ENCODE data around the gene GALNT6. TPM values are rescaled to one million over a fixed set of nuclear protein-coding genes. Genes with fewer than 3 reads are reported as not detected.
A peak's percentile ranks its signal among the peaks of the same experiment; 100 is the strongest.

GALNT6 gene
- total RNA-seq, 1 donor from 2014 or later, result 0.90 TPM

DNA sequence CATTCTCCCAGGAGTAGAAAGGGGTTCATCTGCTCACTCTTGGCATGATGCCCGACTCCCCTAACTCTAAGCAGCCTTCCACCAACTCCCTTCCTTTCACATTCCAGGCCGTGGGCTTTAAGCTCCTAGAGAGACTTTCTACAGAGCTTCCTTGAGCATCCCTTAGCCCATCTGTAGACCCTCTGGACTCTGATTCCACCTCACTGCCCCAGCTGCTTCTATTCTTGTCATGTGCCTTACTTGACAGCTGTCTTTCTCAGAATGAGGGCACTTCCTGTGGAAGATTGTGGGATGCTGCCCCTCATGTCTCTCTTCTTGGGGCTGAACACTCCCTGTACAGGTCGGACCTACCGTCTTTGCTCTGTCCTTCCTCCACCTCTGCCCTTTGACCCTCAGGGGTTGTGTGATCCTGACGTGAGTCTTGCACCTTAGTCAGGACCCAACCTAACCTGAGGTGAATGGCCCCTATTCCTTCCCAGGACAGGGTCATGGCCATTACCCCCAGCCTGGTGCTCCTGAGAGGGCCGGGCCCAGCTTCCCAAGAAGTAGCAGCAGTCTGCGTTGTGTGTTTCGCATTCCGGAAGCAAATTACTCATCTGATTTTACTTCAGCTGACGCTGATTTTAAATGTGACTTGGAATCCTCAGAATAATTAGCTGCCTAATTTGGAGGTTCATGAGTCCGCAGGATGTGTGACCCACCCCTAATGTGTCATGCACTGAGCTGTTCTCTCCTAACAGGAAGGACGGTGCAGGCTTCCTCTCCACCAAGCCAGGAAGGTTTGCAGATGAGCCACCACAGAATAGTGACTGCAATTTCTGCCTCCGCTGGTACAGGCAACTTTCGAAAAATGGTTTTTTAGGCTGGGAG is 2.7 kb upstream of the GALNT6 start:
- DNase-seq (ENCODE audit: low spot score), result no peak
- Mint-ChIP-seq H3K27me3 (ENCODE audit: low read depth) (peaks cover 4% of the 10 kb centered on the region), H3K27ac (ENCODE audit: unreplicated experiment) (no peak overlapping the region), H3K4me1 (ENCODE audit: low read depth) (peaks cover 18% of the 10 kb centered on the region), H3K9me3 (ENCODE audit: low read depth) (no peaks in the 10 kb centered on the region), H3K4me3 (ENCODE audit: unreplicated experiment) (no peak overlapping the region), H3K36me3 (ENCODE audit: low read depth) (no peaks in the 10 kb centered on the region)
- no peak for TF ChIP-seq CTCF (IDR thresholded peaks at IDR 0.05)

- no peak overlapping the region for H3K27ac Mint-ChIP-seq (ENCODE audit: unreplicated experiment)
- no peak overlapping the region for H3K4me3 Mint-ChIP-seq (ENCODE audit: unreplicated experiment)
- H3K27me3 Mint-ChIP-seq (ENCODE audit: low read depth), result peaks cover 4% of the 10 kb centered on the region
- no peak for TF ChIP-seq CTCF (IDR thresholded peaks at IDR 0.05)
- no peak for DNase-seq (ENCODE audit: low spot score)
- H3K4me1 Mint-ChIP-seq (ENCODE audit: low read depth), result peaks cover 29% of the 10 kb centered on the region
- no peaks in the 10 kb centered on the region for H3K36me3 Mint-ChIP-seq (ENCODE audit: low read depth)
- no peaks in the 10 kb centered on the region for H3K9me3 Mint-ChIP-seq (ENCODE audit: low read depth)
Measured at GRCh38 chr12:51392556-51393237, 1.5 kb upstream of the GALNT6 start.

- Mint-ChIP-seq H3K27ac (ENCODE audit: unreplicated experiment) (no peak overlapping the region), H3K36me3 (ENCODE audit: low read depth) (no peaks in the 10 kb centered on the region), H3K4me1 (ENCODE audit: low read depth) (peaks cover 29% of the 10 kb centered on the region), H3K4me3 (ENCODE audit: unreplicated experiment) (peak overlapping the region; percentile 77), H3K27me3 (ENCODE audit: low read depth) (peaks cover 4% of the 10 kb centered on the region), H3K9me3 (ENCODE audit: low read depth) (no peaks in the 10 kb centered on the region)
- TF ChIP-seq CTCF (IDR thresholded peaks at IDR 0.05), result no peak
- no peak for DNase-seq (ENCODE audit: low spot score)
Measured at GRCh38 chr12:51390891-51391282, 319 bp downstream of the GALNT6 start.

DNA sequence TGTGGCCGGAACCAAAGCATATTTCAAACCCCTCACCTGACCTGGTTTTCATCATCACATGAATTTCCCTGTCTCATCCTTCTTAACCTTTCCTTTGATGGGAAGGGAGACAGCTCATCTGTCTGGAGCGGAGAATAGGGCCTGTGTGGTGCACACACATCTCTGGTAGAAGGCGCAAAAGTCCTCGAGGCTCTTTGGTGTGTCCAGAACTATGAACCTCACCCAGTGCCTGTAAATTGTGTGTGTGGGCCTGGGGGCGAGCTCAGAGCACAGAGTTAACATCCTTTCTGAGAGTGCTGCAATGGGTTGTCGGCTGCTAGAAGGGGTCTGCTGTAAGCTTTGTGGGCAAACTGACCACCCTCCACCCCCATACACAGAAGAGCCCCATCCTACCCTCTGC is 749 bp downstream of the GALNT6 start:
- peaks cover 29% of the 10 kb centered on the region for H3K4me1 Mint-ChIP-seq (ENCODE audit: low read depth)

More for the DNA sequence above, 749 bp downstream of the GALNT6 start:
- no peak for TF ChIP-seq CTCF (IDR thresholded peaks at IDR 0.05)
- no peaks in the 10 kb centered on the region for H3K9me3 Mint-ChIP-seq (ENCODE audit: low read depth)
- no peaks in the 10 kb centered on the region for H3K36me3 Mint-ChIP-seq (ENCODE audit: low read depth)
- no peak overlapping the region for H3K27ac Mint-ChIP-seq (ENCODE audit: unreplicated experiment)
- no peak for DNase-seq (ENCODE audit: low spot score)
- H3K27me3 Mint-ChIP-seq (ENCODE audit: low read depth), result peaks cover 4% of the 10 kb centered on the region
- peak overlapping the region; percentile 77 for H3K4me3 Mint-ChIP-seq (ENCODE audit: unreplicated experiment)

Measured in chondrocyte (in vitro differentiated cells).